Fibroblast of skin of left biceps (primary cell): ENCODE measurements around the gene RDM1.

Source experiments
- DNase-seq, 2 experiments: peaks; one replicate each; pipeline ENCODE4 v3.0.0-alpha.2; 2013; ENCODE audit warnings: low read depth in 2 of 2

The RDM1 gene

GRCh38 chr17:35934760-35935159 is 4.2 kb upstream of the RDM1 start:
- DNase-seq, result no peak

- no peak for DNase-seq
Measured at GRCh38 chr17:35932586-35932985, 2.0 kb upstream of the RDM1 start.

DNA sequence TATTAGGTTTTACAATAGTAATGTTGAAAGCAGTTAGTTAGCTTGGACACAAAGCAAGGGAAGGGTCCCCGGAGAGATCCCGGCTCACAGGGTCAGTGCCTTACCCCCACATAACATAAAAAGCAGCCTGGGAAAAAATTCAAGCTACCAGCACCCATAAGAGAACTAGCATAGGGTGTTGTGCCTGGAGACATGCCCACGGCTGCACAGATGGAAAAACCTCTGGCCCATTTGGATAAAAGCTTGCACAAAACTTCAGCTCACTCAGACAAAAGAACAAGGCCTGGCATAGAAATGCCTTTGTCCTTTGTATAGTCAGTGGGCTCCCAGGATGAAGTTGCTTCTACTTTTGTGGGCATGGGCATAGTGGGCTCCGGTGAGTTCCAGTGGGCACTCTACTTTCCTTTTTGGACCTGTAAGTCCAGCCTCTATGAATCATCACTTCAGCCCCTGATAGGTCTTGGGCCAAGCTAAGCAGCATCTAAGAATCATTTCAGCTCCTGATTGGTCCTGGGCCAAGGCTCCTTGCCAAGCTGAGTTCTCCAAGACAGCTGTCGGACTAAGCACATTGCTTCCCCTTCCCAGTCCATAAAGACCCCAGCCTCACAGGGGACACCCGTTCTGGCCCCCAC is 1.3 kb upstream of the RDM1 start:
- no peak for DNase-seq

GRCh38 chr17:35927714-35928113 is 2.9 kb downstream of the RDM1 start:
- no peak for DNase-seq

DNA sequence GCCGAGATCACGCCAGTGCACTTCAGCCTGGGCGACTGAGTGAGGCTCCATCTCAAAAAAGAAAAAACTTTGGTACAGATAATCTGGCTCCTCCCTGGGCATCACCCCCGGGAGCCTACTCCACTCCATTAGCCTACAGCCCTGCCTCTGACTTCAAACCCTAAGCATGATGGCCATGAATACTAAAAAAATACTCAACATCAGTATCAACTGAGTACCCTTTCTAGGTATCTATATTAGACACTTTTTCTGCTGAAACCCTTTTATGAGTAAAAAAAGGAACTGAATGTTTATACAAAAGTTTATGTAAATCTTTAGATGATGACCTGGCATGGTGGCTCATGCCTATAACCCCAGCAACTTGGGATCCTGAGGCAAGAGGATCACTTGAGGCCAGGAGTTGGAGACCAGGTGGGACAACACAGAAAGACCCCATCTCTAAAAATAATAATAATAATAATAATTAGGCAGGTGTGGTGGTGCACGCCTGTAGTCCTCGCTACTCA is 6.9 kb downstream of the RDM1 start:
- DNase-seq, result no peak

DNA sequence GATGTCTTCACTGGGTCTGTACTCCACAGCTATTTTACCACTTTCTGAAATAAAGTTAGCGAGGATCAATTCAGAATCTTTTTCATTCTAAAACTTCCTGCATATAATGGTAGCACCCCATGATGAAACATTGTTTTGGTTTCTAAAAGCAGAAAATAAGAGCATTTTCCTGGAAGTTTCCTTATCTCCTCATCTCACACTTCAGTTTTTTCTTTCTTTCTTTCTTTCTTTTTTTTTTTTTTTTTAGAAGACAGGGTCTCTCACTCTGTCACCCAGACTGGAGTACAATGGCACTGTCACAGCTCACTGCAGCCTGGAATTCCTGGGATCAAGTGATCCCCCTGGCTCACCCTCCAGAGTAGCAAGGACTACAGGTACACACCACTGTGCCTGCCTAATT is 10.3 kb downstream of the RDM1 start:
- no peak for DNase-seq

GRCh38 chr17:35918665-35919064 is 11.9 kb downstream of the RDM1 start:
- DNase-seq, result no peak

DNA sequence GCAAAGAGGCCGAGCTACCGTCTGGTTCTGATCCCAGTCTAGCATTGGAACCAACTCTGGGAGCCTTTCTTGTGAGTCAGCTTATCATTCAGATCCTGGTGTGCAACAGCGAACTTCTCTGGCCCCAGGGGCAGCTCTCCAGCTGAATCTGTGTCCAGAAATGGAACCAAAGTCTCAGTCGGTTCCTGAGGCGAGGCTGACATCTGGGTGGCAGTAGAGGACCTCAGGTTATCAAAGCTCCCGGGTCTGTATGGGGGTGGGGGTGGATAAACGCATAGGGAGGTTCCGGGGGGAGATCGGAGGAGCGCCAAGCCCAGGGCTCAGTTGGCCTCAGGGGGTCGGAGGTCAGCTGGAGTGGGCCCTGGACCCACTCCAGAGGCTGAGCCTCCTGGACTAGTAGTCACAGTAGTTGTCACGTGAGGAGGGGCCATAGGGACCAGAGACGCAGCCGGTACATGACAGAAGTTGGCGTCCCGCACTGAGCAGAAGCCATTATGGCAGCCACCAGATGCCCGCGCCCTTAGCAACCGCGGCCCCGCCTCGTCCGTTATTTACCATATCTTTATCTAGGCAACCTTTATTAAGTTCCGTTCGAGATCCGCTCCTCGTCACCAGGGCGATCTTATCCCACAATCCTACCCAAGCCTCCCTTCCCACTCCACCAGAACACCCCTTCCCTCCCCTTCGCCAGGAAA is 12.9 kb downstream of the RDM1 start:
- DNase-seq, result no peak

DNA sequence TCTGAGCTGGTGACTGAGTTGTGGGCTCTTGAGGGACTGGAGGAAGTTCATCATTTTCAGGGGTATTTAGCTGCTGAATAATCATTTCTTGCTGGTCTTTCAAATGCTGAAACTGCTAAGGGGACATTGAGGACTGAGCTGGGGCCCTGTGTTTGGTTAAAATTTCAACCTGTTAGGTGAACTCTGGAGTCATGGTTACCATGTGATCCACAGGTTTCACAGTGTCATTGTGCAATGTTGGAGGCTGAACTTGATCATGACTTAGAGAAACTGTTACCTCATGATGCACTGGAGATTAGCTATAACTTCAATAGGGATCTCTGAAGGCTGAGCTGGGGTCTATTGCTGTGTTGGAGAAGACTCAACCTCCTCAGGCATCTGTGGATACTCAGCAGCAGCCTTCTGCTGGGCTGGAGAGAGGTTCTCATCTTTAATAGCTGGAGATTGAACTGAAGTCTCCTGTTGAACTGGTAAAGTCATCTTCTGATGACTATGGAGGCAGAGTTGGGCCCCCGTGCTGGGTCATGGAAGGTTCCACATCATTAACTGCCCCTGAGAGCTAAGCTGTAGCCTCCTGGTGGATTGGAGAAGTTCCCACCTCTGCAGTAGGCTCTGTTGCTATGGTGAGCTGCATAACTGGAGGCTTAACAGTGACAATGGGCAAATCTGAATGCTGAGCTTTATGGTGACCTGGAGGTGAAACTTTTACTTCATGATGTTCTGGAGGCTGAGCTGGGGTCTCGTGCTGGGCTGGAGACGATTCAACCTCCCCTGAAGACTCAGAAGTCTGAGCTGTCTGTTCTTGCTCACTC is 15.2 kb downstream of the RDM1 start:
- no peak for DNase-seq

DNA sequence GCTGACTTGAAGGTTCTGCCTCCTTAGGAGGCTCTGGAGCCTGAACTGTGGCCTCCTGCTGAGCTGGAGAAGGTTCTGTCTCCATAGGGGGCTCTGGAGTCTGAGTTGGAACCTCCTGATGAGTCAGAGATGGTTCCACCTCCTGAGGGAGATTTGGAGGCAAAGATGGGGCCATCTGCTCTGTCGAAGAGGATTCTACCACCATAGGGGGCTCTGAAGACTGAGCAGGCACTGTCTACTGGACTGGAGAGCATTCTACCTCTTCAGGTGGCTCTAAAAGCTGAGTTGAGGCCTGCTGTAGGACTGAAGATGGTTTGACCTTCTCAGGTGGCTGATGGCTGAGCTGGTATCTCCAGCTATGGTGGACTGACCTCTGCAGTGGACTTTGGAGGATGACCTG is 16.2 kb downstream of the RDM1 start:
- DNase-seq, result no peak

GRCh38 chr17:35913609-35914008 is 17.0 kb downstream of the RDM1 start:
- DNase-seq, result no peak

DNA sequence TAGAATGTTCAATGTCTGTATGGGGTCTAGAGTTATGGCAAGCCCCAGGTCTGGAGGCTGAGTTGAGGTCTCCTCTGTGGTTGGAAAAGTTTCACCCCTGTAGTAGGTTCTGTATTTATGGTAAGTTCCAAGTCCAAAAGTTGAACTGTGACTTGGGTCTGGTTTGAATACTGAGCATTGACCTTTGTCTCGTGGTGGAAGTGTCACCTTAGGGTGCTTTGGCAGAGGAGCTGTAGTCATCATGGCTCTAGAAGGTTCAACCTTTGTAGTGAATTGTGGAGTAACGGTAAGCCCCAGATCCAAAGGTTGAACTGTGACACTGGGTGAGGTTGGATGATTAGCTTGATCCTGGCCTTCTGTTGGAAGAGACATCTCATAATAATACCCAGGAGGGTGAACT is 17.6 kb downstream of the RDM1 start:
- DNase-seq, result no peak

- no peak for DNase-seq
Measured at GRCh38 chr17:35912339-35912912, 18.1 kb downstream of the RDM1 start.

- no peak for DNase-seq
Measured at GRCh38 chr17:35909408-35909807, 21.2 kb downstream of the RDM1 start.

DNA sequence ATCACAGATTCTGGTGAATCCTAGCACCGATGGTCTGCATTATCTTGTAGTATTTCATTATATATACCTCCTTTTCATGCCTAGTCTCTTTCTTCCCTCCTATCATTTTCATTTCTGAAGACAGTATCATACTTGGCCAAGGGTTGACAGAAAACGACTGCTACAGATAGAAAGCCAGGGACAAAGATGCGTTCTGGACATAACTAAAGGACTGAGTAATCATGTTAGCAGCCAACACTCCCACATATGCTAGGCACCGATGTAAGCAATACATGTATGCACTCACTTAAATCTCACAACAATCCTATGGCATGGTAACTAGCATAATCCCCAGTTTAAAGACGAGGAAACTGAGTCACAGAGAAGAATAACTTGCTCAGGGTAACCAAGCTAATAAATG is 22.9 kb downstream of the RDM1 start:
- no peak for DNase-seq

DNA sequence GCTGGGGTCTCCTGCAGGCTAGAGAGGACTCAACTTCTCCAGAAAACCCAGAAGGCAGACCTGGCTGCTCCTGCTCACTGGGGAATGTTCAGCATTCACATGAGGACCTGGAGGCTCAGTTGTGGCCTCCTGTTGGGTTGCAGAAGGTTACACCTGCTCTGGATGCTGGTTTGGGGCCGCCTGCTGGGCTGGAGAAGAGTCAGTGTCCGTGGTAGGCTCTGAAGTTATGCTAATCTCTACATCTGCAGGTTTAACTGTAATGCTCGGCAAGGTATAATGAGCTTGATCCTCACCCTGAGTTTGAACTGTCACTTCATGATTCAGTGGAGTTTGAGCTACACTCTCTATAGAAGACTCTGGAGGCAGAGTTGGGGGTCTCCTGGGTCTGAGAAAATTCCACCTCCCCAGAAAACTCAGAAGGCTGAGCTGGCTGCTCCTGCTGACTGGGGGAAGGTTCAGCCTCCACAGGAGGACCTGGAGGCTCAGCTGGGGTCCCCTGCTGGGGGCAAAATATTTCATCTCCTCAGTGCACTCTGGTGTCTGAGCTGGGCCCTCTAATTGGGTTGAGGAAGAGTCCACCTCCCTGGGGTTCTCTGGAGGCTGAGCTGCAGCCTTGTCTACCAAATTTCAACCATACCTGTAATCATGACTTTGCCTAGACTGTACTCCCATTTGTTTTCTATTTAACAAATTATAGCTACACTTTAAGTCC is 23.5 kb downstream of the RDM1 start:
- DNase-seq, result no peak

DNA sequence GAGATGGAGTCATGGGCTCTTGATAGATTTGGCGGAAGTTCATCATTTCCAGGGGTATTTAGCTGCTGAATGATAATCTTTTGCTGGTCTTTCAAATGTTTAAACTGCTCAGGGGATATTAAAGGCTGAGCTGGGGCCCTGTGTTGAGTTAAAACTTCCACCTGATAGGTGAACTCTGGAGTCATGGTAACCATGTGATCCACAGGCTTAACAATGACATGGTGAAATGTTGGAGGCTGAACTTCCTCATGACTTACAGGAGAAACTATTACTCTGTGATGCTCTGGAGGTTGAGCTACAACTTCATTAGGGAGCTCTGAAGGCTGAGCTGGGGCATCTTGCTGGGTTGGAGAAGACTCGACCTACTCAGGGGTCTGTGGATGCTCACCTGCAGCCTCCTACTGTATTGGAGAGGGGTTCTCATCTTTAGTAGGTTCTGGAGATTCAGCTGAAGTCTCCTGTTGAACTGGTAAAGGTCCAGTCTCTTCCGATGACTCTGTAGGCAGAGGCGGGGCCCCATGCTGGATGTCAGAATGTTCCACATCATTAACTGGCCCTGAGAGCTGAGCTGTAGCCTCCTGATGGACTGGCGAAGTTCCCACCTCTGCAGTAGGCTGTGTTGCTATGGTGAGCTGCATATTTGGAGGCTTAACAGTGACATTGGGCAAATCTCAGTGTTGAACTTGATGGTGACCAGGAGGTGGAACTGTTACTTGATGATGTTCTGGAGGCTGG is 24.2 kb downstream of the RDM1 start:
- no peak for DNase-seq

- no peak for DNase-seq
Measured at GRCh38 chr17:35903451-35903850, 27.1 kb downstream of the RDM1 start.

DNA sequence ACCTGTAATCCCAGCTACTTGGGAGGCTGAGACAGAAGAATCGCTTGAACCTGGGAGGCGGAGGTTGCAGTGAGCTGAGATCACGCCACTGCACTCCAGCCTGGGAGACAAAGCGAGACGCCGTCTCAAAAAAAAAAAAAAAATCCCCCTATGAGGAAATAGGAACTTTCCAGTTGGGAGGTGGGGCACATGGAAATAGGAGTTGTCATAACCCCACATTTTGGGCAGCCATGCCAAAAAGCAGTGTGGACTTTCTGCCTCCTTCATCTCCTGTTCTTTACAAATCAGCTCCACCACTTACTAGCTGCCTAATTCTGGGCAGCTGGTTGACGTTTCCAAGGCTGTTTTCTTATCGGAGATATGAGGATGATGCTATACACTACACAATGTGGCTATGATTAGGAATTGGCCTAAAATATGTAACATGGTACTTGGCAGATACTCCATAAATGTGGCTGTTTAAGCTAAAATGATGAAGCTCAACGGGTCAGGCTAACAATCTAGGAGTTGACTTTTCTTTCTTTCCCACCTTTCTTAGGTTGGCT is 28.9 kb downstream of the RDM1 start:
- no peak for DNase-seq

DNA sequence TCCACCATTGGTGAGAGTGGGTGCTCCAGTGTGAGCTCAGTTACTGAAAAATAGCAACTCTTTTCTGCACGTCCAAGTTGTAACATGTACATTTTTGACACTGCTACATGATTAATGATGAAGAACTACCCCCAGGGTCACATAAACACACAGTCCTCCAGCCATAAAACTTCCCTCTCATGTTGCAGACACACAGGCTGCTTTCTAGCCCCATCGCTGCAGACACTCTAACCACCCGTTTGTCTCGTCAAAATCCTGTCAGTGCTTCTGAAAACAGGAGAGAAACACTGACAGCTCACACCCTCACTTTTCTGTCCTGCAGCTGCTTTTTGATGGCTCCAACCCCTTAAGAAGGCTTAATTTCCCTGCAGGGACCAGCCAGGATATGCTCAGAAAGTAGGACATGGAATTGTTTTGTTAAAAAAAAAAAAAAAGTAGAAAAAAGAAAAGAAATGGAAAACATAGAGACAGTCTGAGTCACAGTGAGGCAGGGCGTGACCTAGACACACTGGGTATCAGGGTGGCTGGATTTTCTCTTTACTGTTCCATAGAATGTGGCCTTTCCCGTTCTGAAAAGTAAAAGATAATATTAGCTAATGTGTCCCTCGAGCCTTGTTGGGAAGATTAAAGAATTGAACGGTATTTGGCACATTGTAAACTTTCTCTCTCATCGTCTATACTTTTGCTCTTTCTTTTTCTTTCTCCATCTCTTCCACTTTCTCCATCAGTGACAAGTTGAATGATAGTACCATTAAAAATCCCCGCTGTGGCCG is 29.7 kb downstream of the RDM1 start:
- DNase-seq, result no peak
